Sciatic nerve (tissue), 2 donors: ENCODE data around the gene GLP1R. TPM values are rescaled to one million over a fixed set of nuclear protein-coding genes. Genes with fewer than 3 reads are reported as not detected.

Source experiments
- ATAC-seq: fragments of 200-7000 bp; cut with Tn5 transposase; one replicate; pipeline ENCODE4 v1.9.1; 2020; ENCODE audit warnings: mild to moderate bottlenecking, moderate library complexity
- DNase-seq: peaks from one replicate; pipeline ENCODE4 v3.0.0-alpha.2; 2020; ENCODE audit warnings: low spot score
- intact Hi-C: fragments of 100-400 bp; cut with DNase I; formaldehyde crosslinking; loops from one replicate; pipeline ENCODE4 v1.14.2; 2022
- total RNA-seq: library from RNA; stranded (reverse); fragmentation: NEBNext Ultra II Directional; extraction: Animal tissue kit (Norgen Biotek cat#: 25700); gene quantifications from one replicate; pipeline ENCODE4 v1.2.1, GENCODE V29; 2021
- donor health status: DM: no; HTN: no; CAD: no.
- donor health status: DM: no; HTN: no; CAD: no.

The GLP1R gene
- total RNA-seq, 1 donor from 2014 or later: 1.6 TPM

GRCh38 chr6:39059496-39060310 is 11.1 kb downstream of the GLP1R start:
- no peak for DNase-seq
- intact Hi-C loops: no loop called here
- ATAC-seq: no peak

GRCh38 chr6:39060467-39061160 is 12.0 kb downstream of the GLP1R start:
- DNase-seq (no peak), ATAC-seq (no peak)
- intact Hi-C loops: no loop called here

- intact Hi-C loops: no loop called here
- DNase-seq (no peak), ATAC-seq (no peak)
Measured at GRCh38 chr6:39061182-39061581, 12.6 kb downstream of the GLP1R start.

GRCh38 chr6:39061588-39061987 is 13.0 kb downstream of the GLP1R start:
- no peak for DNase-seq
- ATAC-seq: no peak
- intact Hi-C loops: no loop called here

GRCh38 chr6:39062014-39062740 is 13.6 kb downstream of the GLP1R start:
- intact Hi-C loops: no loop called here
- DNase-seq: no peak
- ATAC-seq: no peak

GRCh38 chr6:39063526-39063925 is 14.9 kb downstream of the GLP1R start:
- no peak for ATAC-seq
- intact Hi-C loops: no loop called here
- no peak for DNase-seq

GRCh38 chr6:39065561-39065960 is 17.0 kb downstream of the GLP1R start:
- DNase-seq (no peak), ATAC-seq (no peak)
- intact Hi-C loops: no loop called here

- intact Hi-C loops: no loop called here
- no peak for ATAC-seq
- no peak for DNase-seq
Measured at GRCh38 chr6:39068391-39068790, 19.8 kb downstream of the GLP1R start.

GRCh38 chr6:39072830-39073229 is 24.2 kb downstream of the GLP1R start:
- ATAC-seq (no peak), DNase-seq (no peak)
- intact Hi-C loops: no loop called here

GRCh38 chr6:39073471-39074355 is 25.1 kb downstream of the GLP1R start:
- ATAC-seq: no peak
- intact Hi-C loops: no loop called here
- DNase-seq: no peak

- no peak for ATAC-seq
- DNase-seq: no peak
- intact Hi-C loops: no loop called here
Measured at GRCh38 chr6:39074486-39074885, 25.9 kb downstream of the GLP1R start.

GRCh38 chr6:39075010-39075686 is 26.6 kb downstream of the GLP1R start:
- DNase-seq: no peak

GRCh38 chr6:39075807-39076622 is 27.4 kb downstream of the GLP1R start:
- DNase-seq (no peak), ATAC-seq (no peak)
- intact Hi-C loops: no loop called here

More at GRCh38 chr6:39075010-39075686, 26.6 kb downstream of the GLP1R start:
- intact Hi-C loops: no loop called here
- ATAC-seq: no peak

- intact Hi-C loops: no loop called here
- ATAC-seq (no peak), DNase-seq (no peak)
Measured at GRCh38 chr6:39076623-39077535, 28.3 kb downstream of the GLP1R start.

GRCh38 chr6:39077882-39078594 is 29.5 kb downstream of the GLP1R start:
- intact Hi-C loops: no loop called here
- no peak for ATAC-seq
- no peak for DNase-seq

- intact Hi-C loops: no loop called here
- no peak for ATAC-seq
- DNase-seq: no peak
Measured at GRCh38 chr6:39078695-39079094, 30.1 kb downstream of the GLP1R start.
